Embryonic facial prominence (tissue), 1 donor: Measurements from ENCODE around the gene GRIFIN.

Experiments used
- DNase-seq: peaks from one replicate; pipeline ENCODE4 v3.0.0-alpha.2; 2016; ENCODE audit errors: extremely low spot score

Gene GRIFIN, protein sequence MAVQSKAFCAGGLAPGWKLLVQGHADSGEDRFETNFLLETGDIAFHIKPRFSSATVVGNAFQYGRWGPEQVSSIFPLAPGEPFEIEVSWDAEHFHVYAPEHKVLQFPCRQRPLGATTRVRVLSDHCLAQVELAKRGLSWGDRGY

DNA sequence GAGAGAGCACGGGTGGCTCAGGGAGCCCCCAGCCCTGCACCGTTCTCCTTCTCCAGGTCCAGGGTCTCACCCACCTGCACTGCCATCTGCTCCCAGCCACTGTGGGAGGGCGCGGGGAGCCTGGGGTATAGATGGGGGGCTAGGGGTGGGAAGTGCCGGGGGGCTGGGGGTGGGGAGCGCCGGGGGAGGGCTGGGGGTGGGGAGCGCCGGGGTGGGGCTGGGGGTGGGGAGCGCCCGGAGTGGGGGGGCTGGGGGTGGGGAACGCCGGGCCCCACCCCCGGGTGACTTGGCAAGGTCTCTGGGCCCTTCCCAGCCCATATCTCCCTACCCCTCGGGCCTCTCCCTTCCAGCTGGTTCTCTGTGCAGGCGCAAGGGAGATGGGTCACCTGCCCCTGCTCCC, at the start of gene GRIFIN:
Gene GRIFIN, minus strand, starts transcription at position 101 of the 400 bp plus-strand sequence. Its CDS starts 15 bp downstream, at position 86.
- DNase-seq = no peak

DNA sequence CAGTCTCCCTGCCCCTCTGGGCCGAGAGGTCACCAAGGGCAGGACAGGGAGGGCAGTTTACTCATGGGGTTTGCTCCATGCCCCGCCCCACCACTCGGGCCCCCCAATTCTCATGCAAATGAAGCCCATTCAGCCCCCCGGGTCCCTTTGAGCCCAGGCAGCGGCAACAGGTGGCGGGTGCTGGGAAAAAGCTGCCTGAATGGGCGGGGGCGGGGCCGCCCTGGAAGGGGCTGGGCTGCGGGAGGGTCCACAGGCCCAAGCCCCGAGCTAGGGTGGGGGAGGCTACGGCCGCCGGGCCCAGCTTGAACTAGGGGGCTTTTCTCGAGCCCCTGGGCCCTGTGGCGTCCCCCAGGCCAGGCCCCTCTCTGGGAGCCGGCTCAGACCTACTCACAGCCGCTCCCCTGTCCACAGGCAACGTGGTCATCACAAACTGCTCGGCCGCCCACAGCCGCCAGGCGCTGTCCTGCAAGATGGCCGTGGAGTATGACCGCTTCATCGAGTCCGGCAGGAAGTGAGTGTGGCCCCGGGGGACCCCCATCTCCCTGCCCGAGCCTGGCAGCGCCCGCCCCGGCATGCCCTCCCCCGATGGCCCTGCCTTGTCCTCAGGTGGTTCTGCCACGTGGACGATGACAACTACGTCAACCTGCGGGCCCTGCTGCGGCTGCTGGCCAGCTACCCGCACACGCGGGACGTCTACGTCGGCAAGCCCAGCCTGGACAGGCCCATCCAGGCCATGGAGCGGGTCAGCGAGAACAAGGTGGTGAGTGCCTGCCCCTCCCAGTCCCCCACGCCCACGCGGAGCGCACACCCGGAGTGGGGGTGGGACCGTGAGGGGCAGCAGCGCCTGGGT, 48.8 kb upstream of the GRIFIN start:
- no peak for DNase-seq

GRCh38 chr7:2523941-2524807, 48.0 kb upstream of the GRIFIN start:
- no peak for DNase-seq

DNA sequence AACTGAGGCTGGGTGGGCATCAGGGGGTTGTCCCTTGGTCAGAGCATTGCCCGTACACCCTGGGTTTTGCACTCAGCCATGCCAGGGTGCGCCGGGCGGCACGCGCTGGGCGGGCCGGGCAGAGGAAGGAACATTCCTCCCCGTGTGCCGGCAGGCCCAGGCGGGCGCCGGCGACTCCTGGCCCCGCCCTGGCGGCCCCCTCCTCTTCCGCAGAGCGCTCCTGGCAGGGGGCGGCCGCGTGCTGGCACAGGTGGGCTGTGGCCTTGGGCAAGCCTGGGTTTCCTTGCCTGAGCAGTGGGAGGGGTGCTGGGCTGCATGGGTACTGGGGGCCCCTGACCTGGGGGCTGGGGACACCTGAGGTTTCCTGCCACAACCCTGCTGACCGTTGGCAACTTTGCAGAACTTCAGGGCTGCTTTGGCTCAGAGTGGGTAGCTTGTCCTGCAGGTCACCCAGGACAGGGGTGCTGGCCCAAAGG, 47.3 kb upstream of the GRIFIN start:
- no peak for DNase-seq

- no peak for DNase-seq
These were observed 46.7 kb upstream of the GRIFIN start for GRCh38 chr7:2522780-2523433.

DNA sequence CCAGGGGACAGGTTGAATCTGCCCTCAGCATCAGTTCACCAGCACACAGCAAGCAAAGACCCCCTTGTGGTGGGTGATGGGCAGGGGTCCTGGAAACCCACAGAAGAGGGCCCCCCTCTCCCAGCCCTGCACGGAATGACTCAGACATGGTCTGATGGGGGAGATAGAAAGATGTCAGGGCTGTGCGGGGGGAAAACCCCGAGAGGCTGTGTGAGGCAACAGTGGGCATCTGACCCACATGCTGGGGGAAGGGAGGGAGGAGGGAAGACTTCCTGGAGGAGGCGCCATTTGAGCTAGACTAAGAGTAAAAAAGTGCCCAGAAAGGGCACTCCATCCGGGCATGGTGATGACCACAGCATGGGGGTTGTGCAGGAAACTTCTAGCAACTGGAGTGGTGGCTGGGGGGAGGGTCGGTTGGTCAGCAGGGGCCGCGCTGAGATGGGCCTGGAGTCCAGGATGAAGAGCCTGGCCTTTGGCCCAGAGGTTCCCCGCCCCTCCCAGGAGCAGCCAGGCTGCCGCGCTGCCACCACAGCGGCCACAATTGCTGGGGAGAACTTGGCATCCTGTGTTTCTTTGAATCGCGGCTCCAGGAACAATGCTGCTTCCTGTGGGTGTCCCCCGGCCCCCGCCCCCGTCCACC, 45.9 kb upstream of the GRIFIN start:
- no peak for DNase-seq

DNA sequence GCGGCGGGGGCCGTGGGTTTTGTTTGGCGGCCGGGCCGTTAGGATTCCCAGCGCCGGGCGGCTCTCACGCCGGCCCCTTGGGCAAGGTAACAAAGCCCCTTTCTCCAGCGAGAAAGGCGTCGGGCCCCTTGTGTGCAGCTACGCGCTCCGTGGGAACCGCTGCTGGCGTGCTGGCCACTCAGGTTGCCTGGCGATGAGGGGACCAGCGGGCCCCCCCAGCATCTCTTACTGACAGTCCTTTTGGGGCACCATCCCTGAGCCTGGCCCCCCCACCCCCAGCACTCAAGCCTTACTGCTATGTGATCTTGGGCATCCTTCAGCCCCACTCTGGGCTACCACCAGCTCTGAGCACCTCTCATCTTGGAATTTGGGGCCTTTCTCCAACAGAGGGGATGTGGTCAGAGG, 45.1 kb upstream of the GRIFIN start:
- DNase-seq = no peak

GRCh38 chr7:2520761-2521290, 44.6 kb upstream of the GRIFIN start:
- no peak for DNase-seq

DNA sequence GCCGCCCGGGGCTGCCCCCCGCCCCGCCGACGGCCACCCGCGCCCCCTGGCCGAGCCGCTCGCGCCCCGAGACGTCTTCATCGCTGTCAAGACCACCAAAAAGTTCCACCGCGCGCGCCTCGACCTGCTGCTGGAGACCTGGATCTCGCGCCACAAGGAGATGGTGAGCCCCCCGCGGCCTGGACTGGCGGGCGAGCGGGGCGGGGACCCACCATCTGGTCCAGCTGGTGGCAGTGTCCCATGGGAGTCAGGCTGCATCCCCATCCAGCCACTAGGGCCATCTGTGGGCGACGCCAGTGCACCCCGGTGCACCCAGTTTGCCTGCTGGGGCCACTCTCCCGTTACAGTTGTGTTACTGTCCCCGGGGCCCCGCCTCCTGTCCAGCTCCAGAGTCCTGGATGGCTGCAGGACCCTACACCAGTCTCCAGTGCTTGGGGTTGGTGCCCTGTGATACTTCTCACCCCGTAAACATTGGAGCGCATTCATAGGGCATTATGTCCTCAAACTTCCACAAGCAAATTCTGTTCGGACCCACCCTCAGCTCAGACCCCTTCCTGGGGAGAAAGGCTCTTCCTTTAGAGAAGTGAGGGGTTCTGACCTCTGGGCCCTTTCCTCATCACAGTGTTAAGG, 44.0 kb upstream of the GRIFIN start:
- no peak for DNase-seq

GRCh38 chr7:2519119-2519930, 43.1 kb upstream of the GRIFIN start, which contains the start of gene LFNG:
Gene LFNG, plus strand, starts transcription at chr7:2519774. Its CDS starts 88 bp downstream, at chr7:2519862.
- peak; percentile 61 for DNase-seq

- DNase-seq = no peak
These were observed 42.5 kb upstream of the GRIFIN start for GRCh38 chr7:2518737-2519118.

- no peak for DNase-seq
These were observed 41.7 kb upstream of the GRIFIN start for GRCh38 chr7:2517678-2518507.

GRCh38 chr7:2517026-2517425, 40.8 kb upstream of the GRIFIN start:
- DNase-seq = peak; percentile 70

DNA sequence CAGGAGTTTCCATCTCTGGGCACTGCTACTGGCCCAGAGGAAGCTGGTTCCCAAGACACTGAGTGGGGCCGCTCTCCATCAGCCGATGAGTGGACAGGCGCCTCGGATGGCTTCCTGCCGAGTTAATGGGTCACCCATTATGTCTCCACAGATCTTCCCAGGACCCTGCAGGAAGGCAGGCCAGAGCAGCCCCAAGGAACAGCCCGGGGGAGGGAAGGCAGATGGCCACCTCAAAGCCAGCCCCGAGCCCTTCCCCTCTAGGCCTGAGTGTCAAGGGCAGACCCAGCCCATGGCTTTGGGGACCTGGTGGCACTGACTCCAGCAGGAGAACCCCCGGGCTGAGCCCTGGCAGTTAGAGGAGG, 40.0 kb upstream of the GRIFIN start:
- no peak for DNase-seq

- no peak for DNase-seq
These were observed 39.4 kb upstream of the GRIFIN start for GRCh38 chr7:2515424-2516193.

DNA sequence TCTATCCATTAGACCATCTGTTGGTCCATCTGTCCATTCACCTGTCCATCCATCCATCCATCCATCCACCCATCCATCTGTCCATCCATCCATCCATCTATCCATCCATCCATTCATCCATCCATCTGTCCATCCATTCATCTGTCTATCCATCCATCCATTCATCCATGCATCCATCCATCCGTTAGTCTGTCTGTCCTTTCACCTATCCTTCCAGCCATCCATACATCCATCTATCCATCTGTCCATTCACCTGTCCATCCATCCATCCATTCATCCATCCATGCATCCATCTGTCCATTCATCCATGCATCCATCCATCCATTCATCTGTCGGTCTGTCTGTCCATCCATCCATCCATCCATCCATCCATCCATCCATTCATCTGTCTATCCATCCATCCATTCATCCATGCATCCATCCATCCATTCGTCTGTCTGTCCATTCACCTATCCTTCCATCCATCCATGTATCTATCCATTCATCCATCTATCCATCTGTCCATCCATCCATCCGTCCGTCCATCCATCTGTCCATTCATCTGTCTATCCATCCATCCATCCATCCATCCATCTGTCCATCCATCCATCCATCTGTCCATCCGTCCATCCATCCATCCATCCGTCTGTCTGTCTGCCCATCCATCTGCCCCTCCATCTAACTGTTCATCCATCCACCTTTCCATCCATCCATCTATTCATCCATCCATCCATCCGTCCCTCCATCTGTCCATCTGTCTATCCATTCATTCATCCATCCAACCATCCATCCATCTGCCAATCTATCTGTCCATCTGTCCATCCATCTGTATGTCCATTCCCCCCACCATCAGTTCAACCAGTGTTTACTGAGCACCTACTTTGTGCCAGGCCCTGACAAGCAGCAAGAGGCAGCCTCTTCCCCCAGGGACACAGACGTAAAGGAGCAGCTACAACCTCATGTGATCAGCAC, 38.5 kb upstream of the GRIFIN start:
- no peak for DNase-seq

- no peak for DNase-seq
These were observed 37.5 kb upstream of the GRIFIN start for GRCh38 chr7:2513702-2514101.
